Karpas-422 (cell line): Measurements from ENCODE around the gene OLFM2. TPM values are rescaled to one million over a fixed set of nuclear protein-coding genes. Genes with fewer than 3 reads are reported as not detected.

Source experiments
- DNase-seq: peaks from one replicate; pipeline ENCODE4 v3.0.0-alpha.2; 2015
- H2AFZ ChIP-seq: fragments of 200-600 bp; sonication (generic); 2 replicates; pipeline ENCODE4 v1.6.1; 2014; ENCODE audit warnings: antibody characterized with exemption, low read length, mixed read lengths
- H3K27ac ChIP-seq: fragments of 200-600 bp; sonication (generic); 2 replicates; pipeline ENCODE4 v1.5.1; 2014; ENCODE audit warnings: mild to moderate bottlenecking, low read length, moderate library complexity
- H3K27me3 ChIP-seq: fragments of 200-600 bp; sonication (generic); 2 replicates; pipeline ENCODE4 v1.6.1; 2014; ENCODE audit warnings: low read length, mixed read lengths
- H3K36me3 ChIP-seq: fragments of 200-600 bp; sonication (generic); 2 replicates; pipeline ENCODE4 v1.6.1; 2014; ENCODE audit warnings: low read length, mixed read lengths; ENCODE audit not compliant: insufficient read depth
- H3K4me1 ChIP-seq: fragments of 200-600 bp; sonication (generic); 2 replicates; pipeline ENCODE4 v1.6.1; 2014; ENCODE audit warnings: mild to moderate bottlenecking, low read length, mixed read lengths
- H3K4me2 ChIP-seq: fragments of 200-600 bp; sonication (generic); 2 replicates; pipeline ENCODE4 v1.6.1; 2014; ENCODE audit warnings: low read length, low read depth, mild to moderate bottlenecking; ENCODE audit not compliant: poor library complexity, severe bottlenecking
- H3K4me3 ChIP-seq: fragments of 200-600 bp; sonication (generic); 2 replicates; pipeline ENCODE4 v1.5.1; 2014; ENCODE audit warnings: mild to moderate bottlenecking, antibody characterized with exemption, low read length, mixed read lengths
- H3K79me2 ChIP-seq: fragments of 200-600 bp; sonication (generic); 2 replicates; pipeline ENCODE4 v1.6.1; 2014; ENCODE audit warnings: mild to moderate bottlenecking, low read length, mixed read lengths
- H3K9ac ChIP-seq: fragments of 200-600 bp; sonication (generic); 2 replicates; pipeline ENCODE4 v1.6.0; 2014; ENCODE audit warnings: low read length
- H3K9me2 ChIP-seq: fragments of 200-600 bp; sonication (generic), shearing (Covaris generic); replicated peaks from 2 replicates; pipeline ENCODE4 v1.6.0; 2014; ENCODE audit warnings: mild to moderate bottlenecking, low read length, moderate library complexity; ENCODE audit not compliant: insufficient read depth
- H3K9me3 ChIP-seq: fragments of 300-700, 200-600 bp; sonication (generic); 2 replicates; pipeline ENCODE4 v1.6.1; 2014; ENCODE audit warnings: low read length, mixed read lengths
- H4K20me1 ChIP-seq: fragments of 200-600 bp; sonication (generic); 2 replicates; pipeline ENCODE4 v1.6.1; 2014; ENCODE audit warnings: mild to moderate bottlenecking, antibody characterized with exemption, low read length, low read depth; ENCODE audit not compliant: insufficient read depth
- total RNA-seq: library from RNA; depleted of rRNA; stranded (reverse); fragments of >200 nt; shearing (Covaris generic); gene quantifications from 2 replicates; pipeline ENCODE4 v1.2.3, GENCODE V29; 2014; ENCODE audit warnings: low replicate concordance

The OLFM2 gene
- total RNA-seq, 1 experiment from 2014 or later = not detected

DNA sequence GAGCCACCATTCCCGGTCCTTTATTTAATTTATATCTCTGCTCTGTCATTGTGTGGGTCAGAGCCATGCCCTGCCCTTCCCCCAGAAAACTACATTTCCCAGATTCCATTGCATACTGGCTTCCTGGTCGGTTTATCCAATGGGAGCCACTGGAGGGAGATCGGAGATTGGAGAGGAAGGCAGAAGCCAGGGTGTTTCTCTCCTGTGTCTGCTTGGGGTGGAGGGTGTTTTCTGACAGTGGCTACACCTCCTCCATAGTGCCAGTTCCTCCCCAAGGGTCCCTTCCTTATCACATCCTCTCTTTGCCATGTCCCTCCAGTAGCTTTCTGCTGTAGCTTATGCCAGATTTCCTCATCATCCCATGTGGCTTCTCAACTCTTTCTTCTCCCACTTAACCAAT lies 19.0 kb downstream of the OLFM2 start:
- Histone ChIP-seq H3K9me3 (no peaks in the 10 kb centered on the region), H3K9me2 (no peaks in the 10 kb centered on the region), H3K4me2 (no peak overlapping the region), H3K27me3 (no peaks in the 10 kb centered on the region), H3K36me3 (no peaks in the 10 kb centered on the region), H2AFZ (no peak overlapping the region), H4K20me1 (no peaks in the 10 kb centered on the region), H3K27ac (no peak overlapping the region), H3K4me3 (no peak overlapping the region), H3K4me1 (no peaks in the 10 kb centered on the region), H3K79me2 (no peaks in the 10 kb centered on the region), H3K9ac (no peak overlapping the region)
- peak; percentile 69 for DNase-seq

DNA sequence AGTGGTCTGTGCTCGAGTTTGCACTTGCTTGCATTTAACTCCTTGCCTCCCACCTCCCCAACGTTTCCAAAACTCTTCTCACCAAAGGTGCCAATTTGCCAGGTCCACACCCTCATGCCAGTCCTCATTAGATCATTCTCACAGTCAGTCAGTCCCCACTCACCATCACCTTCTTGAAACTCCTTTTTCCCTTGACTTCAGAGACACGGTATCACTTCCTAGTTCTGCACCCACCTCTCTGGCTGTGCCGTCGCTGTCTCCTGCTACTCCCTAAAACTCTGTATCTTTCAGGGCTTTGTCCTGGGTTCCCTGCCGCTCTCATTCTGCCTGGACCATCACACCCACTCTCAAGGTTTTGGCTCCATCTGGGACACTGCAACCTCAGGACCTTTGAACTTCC lies 19.6 kb downstream of the OLFM2 start:
- H3K4me3 ChIP-seq = no peak overlapping the region
- H3K79me2 ChIP-seq = no peaks in the 10 kb centered on the region
- H3K36me3 ChIP-seq = no peaks in the 10 kb centered on the region
- H3K4me2 ChIP-seq = no peak overlapping the region
- no peak overlapping the region for H2AFZ ChIP-seq
- no peaks in the 10 kb centered on the region for H4K20me1 ChIP-seq
- H3K9ac ChIP-seq = no peak overlapping the region
- no peaks in the 10 kb centered on the region for H3K9me3 ChIP-seq
- DNase-seq = no peak
- no peaks in the 10 kb centered on the region for H3K9me2 ChIP-seq
- H3K4me1 ChIP-seq = no peaks in the 10 kb centered on the region
- H3K27me3 ChIP-seq = no peaks in the 10 kb centered on the region
- H3K27ac ChIP-seq = no peak overlapping the region

DNA sequence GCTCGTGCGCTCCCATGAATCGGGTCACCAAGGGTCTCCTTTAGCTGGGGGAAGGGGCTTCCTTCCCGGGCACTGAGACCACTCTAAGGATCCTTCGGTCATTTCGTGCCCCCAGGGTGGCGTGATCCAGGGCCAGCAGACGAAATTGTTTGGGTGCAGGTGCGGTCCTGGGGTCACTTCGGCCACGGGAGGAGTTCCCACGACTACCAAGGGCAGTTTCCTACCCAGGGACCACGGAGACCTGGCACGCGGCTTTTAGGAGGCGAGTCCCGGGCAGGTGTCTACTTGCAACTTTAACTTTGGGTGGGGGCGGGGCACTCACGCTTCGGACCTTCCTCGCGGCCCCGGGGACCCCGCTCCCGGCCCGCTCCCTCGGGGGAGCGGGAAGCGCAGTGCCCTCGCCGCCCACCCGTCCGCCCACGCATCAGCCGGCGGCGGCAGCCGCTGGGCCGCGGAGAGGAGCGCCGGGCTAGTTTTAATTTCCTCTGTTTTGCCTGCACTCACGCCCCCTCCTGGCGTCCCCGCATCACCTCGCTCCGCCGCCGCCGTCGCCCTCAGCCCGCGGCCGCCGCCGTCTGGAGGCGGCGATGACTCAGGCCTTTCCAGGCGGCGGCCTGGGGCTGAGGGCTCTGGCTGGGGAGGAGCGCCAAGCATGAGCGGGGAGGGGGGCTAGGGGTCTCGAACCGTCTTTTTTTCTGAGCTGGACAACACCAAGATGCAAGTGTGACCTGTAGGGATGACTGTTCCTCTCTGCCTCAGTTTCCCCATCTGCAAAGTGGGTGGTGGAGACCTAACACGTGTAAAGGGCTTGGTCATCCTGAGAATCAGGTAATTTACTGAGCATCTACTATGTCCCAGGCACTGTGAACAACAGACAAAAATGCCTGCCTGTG lies 21.8 kb downstream of the OLFM2 start:
- Histone ChIP-seq H3K4me1 (no peaks in the 10 kb centered on the region), H3K27ac (no peak overlapping the region), H3K36me3 (no peaks in the 10 kb centered on the region), H3K27me3 (no peaks in the 10 kb centered on the region), H3K4me2 (no peak overlapping the region), H4K20me1 (no peaks in the 10 kb centered on the region), H3K4me3 (no peak overlapping the region), H3K9me3 (no peaks in the 10 kb centered on the region), H3K79me2 (no peaks in the 10 kb centered on the region), H3K9me2 (no peaks in the 10 kb centered on the region), H3K9ac (no peak overlapping the region), H2AFZ (no peak overlapping the region)
- peak; percentile 55 for DNase-seq

DNA sequence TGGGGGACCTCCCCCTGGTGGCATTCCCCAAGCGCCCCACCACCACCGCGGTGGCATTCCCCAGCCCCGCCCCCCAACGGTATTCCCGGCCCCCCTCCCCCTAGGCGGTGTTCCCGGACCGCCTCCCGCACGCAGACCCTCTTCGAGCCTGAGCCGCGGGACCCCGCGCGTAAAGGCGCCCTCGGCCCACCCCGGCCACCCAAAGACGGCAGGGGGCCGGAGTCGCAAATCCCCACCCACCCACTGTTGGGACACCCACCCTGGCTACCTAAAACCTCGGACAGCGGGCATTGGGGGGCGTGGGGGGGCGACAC lies 22.4 kb downstream of the OLFM2 start:
- Histone ChIP-seq H3K27ac (no peak overlapping the region), H2AFZ (no peak overlapping the region), H3K36me3 (no peaks in the 10 kb centered on the region), H4K20me1 (no peaks in the 10 kb centered on the region), H3K9me2 (no peaks in the 10 kb centered on the region), H3K79me2 (no peaks in the 10 kb centered on the region), H3K9ac (no peak overlapping the region), H3K9me3 (no peaks in the 10 kb centered on the region), H3K4me2 (no peak overlapping the region), H3K4me3 (no peak overlapping the region), H3K4me1 (no peaks in the 10 kb centered on the region), H3K27me3 (no peaks in the 10 kb centered on the region)
- no peak for DNase-seq

DNA sequence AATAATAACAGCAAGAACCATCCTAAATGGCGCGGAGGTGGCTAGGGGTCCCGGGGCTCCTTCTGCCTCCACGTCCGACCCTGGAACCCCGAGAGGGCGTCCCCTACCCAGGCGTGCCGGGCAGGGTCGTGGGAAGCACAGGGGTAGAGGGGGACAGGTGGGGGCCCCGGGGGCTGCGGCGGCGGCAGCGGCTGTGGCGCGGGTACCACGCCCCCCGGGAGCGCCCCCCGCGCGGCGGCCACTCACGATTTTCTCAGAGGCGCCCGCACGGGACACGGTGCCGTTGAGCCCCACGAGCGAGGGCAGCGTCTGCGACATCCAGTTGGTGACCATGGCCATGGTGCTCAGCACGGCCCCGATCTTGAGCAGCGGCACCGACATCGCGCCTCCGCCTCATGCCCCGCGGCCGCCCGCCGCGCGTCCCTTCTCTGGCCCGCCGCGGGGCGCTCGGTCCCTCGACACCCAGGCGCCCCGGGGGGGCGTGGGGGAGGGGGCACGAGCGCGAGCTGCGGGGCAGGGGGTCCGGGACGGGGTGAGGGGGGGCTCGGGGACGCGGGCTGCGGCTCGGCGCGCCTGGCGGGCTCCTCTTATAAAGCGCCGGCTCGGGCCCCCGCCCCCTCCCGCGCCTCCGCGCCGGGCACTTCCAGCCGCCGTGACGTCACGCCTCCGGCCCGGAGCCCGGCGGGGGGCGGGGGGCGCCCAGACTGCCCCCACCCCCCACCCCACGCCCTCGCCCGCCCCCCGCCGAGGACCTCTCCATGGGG lies 22.9 kb downstream of the OLFM2 start:
- no peaks in the 10 kb centered on the region for H4K20me1 ChIP-seq
- no peaks in the 10 kb centered on the region for H3K36me3 ChIP-seq
- H2AFZ ChIP-seq = no peak overlapping the region
- H3K9me3 ChIP-seq = no peaks in the 10 kb centered on the region
- no peak overlapping the region for H3K4me3 ChIP-seq
- H3K27ac ChIP-seq = no peak overlapping the region
- no peaks in the 10 kb centered on the region for H3K9me2 ChIP-seq
- no peak for DNase-seq
- H3K79me2 ChIP-seq = no peaks in the 10 kb centered on the region
- H3K9ac ChIP-seq = no peak overlapping the region
- no peaks in the 10 kb centered on the region for H3K27me3 ChIP-seq
- H3K4me2 ChIP-seq = no peak overlapping the region
- no peaks in the 10 kb centered on the region for H3K4me1 ChIP-seq

DNA sequence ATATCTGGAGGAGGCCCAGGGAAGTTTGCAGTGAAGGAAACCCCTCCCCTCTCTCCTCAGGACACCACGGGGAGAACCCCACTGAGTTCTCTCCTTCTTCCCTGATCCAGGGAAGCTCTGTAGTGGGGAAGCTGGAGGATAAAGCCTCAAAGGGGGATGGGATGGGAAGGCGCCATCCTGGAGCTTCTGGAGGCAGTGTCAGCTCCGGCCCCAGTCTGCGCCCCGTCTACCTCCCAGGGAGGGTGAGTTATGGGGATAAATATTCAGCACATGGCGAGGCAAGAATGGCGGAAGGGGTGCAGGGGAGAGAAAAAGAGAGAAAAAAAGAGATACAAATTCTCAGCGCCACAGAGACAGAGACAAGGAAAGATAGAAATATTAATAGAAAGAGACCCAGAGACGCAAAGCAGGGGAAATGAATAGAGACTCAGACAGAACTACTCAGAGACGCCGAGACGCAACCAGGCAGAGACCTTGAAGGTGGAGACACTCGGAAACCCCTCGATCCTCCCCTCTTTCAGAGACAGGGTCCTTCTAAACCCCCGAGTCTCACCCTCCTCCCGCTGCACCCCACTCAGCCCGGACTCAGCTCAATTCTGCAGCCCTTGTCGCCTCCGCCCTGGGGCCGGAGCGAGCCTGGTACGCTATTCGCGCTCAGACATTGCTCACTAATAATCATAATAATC lies 23.6 kb downstream of the OLFM2 start:
- Histone ChIP-seq H3K9me3 (no peaks in the 10 kb centered on the region), H3K79me2 (no peaks in the 10 kb centered on the region), H3K4me3 (no peak overlapping the region), H3K4me1 (no peaks in the 10 kb centered on the region), H4K20me1 (no peaks in the 10 kb centered on the region), H3K27ac (no peak overlapping the region), H2AFZ (no peak overlapping the region), H3K27me3 (no peaks in the 10 kb centered on the region), H3K9me2 (no peaks in the 10 kb centered on the region), H3K9ac (no peak overlapping the region), H3K36me3 (no peaks in the 10 kb centered on the region), H3K4me2 (no peak overlapping the region)
- DNase-seq = no peak

DNA sequence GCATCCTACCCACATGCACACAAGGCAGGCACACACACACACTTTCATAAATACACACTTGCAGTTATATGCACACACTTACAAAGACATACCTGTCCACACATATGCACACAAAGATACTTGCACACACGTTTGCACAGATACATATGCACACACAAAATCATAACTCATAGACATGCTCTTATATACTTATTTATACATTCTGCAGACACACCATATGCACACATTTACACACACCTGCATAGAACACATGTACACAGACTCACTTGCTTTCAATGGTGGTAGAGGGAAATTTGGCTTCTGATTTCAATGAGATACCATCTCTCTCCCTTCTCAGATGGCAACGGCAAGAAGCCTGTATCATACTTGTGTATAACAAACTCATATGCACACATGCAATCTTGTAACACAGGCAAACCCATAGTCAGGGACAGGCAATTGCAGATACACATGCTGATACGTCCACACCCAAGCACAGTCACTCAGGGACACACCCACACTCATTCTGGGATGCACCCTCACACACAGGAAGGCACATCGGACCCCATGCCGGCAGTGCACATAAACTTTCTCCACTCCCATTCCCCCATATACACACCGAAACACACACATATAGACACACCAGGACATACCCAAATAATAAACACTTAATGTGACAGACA lies 24.7 kb downstream of the OLFM2 start:
- no peak overlapping the region for H3K4me3 ChIP-seq
- no peak overlapping the region for H3K9ac ChIP-seq
- H3K9me2 ChIP-seq = no peaks in the 10 kb centered on the region
- H3K4me1 ChIP-seq = no peaks in the 10 kb centered on the region
- no peaks in the 10 kb centered on the region for H3K9me3 ChIP-seq
- H2AFZ ChIP-seq = no peak overlapping the region
- no peak overlapping the region for H3K4me2 ChIP-seq
- H3K36me3 ChIP-seq = no peaks in the 10 kb centered on the region
- H3K27ac ChIP-seq = no peak overlapping the region
- no peaks in the 10 kb centered on the region for H3K27me3 ChIP-seq
- DNase-seq = no peak
- H4K20me1 ChIP-seq = no peaks in the 10 kb centered on the region
- no peaks in the 10 kb centered on the region for H3K79me2 ChIP-seq

DNA sequence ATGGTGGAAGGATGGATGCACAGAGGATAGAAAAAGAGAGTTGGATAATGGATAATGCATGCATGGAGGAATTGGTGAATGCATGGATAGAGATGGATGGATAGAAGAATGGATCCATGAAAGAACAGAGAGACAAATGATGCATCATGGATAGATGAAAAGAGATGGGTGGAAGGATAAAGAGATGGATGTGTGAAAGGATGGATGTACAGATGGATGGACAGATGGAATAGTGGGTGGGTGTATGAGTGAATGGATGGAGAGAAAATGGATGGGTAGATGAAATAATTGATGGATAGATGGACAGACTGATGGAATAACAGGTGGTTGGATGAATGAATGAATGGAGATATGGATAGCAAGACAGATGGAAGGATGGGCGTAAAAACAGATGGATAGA lies 25.7 kb downstream of the OLFM2 start:
- Histone ChIP-seq H3K27ac (no peak overlapping the region), H3K4me1 (no peaks in the 10 kb centered on the region), H3K79me2 (no peaks in the 10 kb centered on the region), H3K4me3 (no peak overlapping the region), H4K20me1 (no peaks in the 10 kb centered on the region), H3K9me3 (no peaks in the 10 kb centered on the region), H3K9ac (no peak overlapping the region), H3K4me2 (no peak overlapping the region), H3K36me3 (no peaks in the 10 kb centered on the region), H2AFZ (no peak overlapping the region), H3K9me2 (no peaks in the 10 kb centered on the region), H3K27me3 (no peaks in the 10 kb centered on the region)
- no peak for DNase-seq
